GM12891 (cell line): ENCODE results near the gene STXBP4.

Source experiments
- POLR2A ChIP-seq: IDR thresholded peaks from 2 replicates; pipeline ENCODE4 v1.6.1; 2011; ENCODE audit warnings: low read depth, low read length, control low read depth
- POLR2AphosphoS5 ChIP-seq: IDR thresholded peaks from 2 replicates; pipeline ENCODE4 v1.6.1; 2011; ENCODE audit warnings: low read depth, low read length, control low read depth
- POU2F2 ChIP-seq: IDR thresholded peaks from 2 replicates; pipeline ENCODE4 v1.6.1; 2011; ENCODE audit warnings: low read depth, mild to moderate bottlenecking, control low read depth, low read length, moderate library complexity
- TAF1 ChIP-seq: IDR thresholded peaks from 2 replicates; pipeline ENCODE4 v1.6.1; 2011; ENCODE audit warnings: low read depth, low read length, control low read depth

DNA sequence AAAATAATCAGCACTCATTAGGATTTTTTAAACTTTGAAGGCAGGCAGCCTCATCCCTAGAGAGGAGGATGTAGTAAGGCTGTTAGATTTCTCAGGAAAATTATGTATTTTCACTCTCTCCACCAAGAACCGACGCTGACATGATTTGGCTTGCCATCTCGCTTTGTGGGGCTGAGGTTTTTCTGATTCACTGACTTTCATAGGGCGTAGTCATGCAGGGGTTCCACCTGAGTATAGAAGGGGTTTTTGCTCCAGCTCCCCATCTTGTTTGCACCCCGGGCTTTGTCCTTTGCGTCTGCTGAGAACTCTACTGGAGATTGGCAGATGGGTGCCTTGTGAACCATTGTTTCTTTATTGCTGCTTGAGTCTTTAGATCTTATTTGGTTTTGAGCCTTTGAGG, 47.7 kb upstream of the STXBP4 start:
- TF ChIP-seq POLR2AphosphoS5: no peak
- TF ChIP-seq POLR2A: no peak
- TF ChIP-seq POU2F2: no peak
- TF ChIP-seq TAF1: no peak
